Upper lobe of left lung (tissue), 4 donors: ENCODE measurements around the gene CMTM7.

Experiments used
- CTCF ChIP-seq, 6 experiments: fragments of 450-650 bp in 4 of 6; fragments of 200-600 bp in 2 of 6; sonication (generic) in 2 of 6; IDR thresholded peaks; one replicate each; pipeline ENCODE4 v1.5.1; 2016 to 2019; ENCODE audit warnings: antibody characterized with exemption in 6 of 6
- EP300 ChIP-seq, 4 donors: sonication (generic); formaldehyde crosslinking; IDR thresholded peaks; one replicate each; pipeline ENCODE4 v1.5.1; 2017; ENCODE audit warnings: antibody characterized with exemption in 4 of 4, control low read depth in 2 of 4
- POLR2A ChIP-seq, 4 donors: fragments of 450-650 bp; IDR thresholded peaks; one replicate each; pipeline ENCODE4 v1.5.1; 2016 to 2017; ENCODE audit warnings: antibody characterized with exemption in 4 of 4, mild to moderate bottlenecking in 2 of 4

- TF ChIP-seq POLR2A (IDR thresholded peaks at IDR 0.05) (no peak), CTCF (IDR thresholded peaks at IDR 0.05) (no peak), EP300 (IDR thresholded peaks at IDR 0.05) (no peak)
Measured at GRCh38 chr3:32410367-32411246, 19.0 kb downstream of the CMTM7 start.
